Activated CD4-positive, alpha-beta T cell treated with anti-CD3 and anti-CD28 coated beads for 48 hours (primary cell): Measurements from ENCODE around the gene BNC1.

Experiments
- DNase-seq: peaks from one replicate; pipeline ENCODE4 v3.0.0-alpha.2; 2020

The BNC1 gene, protein sequence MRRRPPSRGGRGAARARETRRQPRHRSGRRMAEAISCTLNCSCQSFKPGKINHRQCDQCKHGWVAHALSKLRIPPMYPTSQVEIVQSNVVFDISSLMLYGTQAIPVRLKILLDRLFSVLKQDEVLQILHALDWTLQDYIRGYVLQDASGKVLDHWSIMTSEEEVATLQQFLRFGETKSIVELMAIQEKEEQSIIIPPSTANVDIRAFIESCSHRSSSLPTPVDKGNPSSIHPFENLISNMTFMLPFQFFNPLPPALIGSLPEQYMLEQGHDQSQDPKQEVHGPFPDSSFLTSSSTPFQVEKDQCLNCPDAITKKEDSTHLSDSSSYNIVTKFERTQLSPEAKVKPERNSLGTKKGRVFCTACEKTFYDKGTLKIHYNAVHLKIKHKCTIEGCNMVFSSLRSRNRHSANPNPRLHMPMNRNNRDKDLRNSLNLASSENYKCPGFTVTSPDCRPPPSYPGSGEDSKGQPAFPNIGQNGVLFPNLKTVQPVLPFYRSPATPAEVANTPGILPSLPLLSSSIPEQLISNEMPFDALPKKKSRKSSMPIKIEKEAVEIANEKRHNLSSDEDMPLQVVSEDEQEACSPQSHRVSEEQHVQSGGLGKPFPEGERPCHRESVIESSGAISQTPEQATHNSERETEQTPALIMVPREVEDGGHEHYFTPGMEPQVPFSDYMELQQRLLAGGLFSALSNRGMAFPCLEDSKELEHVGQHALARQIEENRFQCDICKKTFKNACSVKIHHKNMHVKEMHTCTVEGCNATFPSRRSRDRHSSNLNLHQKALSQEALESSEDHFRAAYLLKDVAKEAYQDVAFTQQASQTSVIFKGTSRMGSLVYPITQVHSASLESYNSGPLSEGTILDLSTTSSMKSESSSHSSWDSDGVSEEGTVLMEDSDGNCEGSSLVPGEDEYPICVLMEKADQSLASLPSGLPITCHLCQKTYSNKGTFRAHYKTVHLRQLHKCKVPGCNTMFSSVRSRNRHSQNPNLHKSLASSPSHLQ

GRCh38 chr15:83284559-83285283 lies at the start of gene BNC1:
TSS of gene BNC1 (minus strand) at chr15:83284664. CDS start at chr15:83284628, 36 bp downstream.
- no peak for DNase-seq

GRCh38 chr15:83327041-83327440 lies 42.6 kb upstream of the BNC1 start:
- DNase-seq, result no peak

- DNase-seq, result no peak
These were observed 40.3 kb upstream of the BNC1 start for GRCh38 chr15:83324799-83325198.

GRCh38 chr15:83323296-83323711 lies 38.8 kb upstream of the BNC1 start:
- no peak for DNase-seq

DNA sequence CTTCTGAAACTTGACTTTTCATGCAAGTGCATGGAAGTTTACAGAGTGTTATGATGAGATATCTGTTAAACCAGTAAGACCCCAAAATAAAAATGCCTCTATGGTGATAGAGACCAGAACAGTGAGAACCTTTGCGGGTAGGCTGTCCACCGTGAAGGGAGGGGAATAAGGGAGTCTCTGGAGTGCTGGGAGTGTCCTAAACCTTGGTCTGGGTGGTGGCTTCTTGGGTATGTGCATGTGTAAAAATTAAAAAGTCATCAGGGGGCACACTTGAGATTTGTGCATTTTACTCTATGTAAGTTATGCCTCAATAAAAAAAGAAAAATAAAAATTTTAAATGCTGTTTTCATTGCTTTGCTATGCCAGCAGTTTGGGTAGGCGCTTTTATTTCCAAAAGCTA lies 38.2 kb upstream of the BNC1 start:
- no peak for DNase-seq

DNA sequence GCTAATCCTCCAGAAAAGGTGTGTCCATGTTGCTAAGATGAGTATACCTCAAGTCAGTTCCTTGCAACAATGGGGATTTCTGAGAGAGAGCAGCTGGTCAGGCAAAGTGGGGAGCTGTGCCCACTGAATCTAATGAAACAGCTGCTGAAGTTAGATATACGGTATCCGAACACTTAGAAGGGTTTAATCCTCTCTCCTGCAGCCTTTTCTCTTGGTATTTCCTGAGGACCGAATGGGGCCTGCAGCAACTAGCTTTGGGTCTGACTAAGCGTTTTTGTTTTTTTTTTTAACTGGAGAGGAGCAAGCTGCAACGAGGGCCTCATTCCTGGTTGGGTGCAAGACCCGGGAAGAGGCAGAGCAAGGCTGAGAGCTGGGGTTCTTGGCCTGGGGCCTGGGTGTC lies 37.6 kb upstream of the BNC1 start:
- DNase-seq, result no peak

GRCh38 chr15:83320844-83321243 lies 36.4 kb upstream of the BNC1 start:
- DNase-seq, result no peak

- no peak for DNase-seq
These were observed 35.9 kb upstream of the BNC1 start for GRCh38 chr15:83320404-83320803.

GRCh38 chr15:83319771-83320170 lies 35.3 kb upstream of the BNC1 start:
- no peak for DNase-seq

DNA sequence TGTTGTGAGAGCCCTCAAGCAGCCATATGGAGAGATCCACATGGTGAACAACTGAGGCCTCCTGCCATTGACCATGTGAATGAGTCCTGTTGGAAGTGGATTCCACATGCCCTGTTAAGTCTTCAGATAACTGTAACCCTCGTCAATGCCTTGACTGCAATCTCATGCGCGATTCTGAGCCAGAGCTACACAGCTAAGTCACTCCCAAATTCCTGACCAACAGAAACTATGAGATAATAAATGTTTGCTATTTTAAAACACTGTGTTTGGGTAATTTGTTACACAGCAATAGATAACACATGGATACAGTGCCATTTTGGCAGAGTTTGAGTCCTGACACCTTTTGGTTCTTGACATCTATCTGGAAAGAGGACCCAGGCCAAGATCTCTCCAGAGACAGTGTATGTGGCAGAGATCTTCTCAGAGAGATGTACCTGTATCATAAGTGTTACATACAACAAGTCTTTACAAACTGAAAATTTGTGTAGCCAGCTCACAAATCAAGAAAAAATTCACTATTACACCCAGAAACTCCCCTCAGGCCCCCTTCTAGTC lies 34.5 kb upstream of the BNC1 start:
- no peak for DNase-seq

DNA sequence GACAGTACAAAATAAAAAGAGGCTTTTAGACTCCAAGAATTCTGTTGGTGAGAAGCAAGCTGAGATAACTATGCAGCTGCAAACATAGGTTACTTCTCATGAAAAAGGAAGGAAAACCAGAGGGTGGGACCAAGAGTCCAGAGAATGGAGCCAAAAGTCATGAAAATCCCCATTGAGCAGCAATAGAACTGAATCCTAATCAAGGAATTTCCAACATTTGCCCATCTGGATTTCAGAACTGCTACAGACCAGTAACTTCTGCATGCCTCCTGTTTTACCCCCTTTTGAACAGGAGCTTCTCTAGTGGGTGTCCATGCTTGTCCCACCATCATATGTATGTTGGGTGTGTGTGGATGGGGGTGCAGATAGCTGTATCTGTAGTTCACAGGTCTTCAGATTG lies 33.6 kb upstream of the BNC1 start:
- no peak for DNase-seq

DNA sequence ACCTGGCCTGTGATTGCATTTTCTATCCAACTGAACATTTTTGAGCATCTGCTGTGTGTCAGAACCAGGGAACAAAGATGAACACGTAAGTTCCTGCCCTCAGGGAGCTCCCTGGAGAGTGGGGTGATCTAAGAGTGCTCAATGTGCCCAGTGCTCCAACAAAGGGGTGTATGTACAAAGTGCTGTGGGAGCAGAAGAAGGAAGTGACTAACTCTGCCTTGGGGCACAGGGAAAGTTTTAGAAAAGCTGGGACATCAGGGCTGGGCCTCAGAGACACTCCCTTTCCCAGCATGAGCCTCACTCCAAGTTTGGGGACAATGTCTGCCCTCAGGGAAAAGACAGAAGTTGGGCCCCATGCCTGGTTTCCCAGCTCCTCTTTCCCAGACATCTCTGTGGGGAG lies 27.6 kb upstream of the BNC1 start:
- DNase-seq, result no peak

DNA sequence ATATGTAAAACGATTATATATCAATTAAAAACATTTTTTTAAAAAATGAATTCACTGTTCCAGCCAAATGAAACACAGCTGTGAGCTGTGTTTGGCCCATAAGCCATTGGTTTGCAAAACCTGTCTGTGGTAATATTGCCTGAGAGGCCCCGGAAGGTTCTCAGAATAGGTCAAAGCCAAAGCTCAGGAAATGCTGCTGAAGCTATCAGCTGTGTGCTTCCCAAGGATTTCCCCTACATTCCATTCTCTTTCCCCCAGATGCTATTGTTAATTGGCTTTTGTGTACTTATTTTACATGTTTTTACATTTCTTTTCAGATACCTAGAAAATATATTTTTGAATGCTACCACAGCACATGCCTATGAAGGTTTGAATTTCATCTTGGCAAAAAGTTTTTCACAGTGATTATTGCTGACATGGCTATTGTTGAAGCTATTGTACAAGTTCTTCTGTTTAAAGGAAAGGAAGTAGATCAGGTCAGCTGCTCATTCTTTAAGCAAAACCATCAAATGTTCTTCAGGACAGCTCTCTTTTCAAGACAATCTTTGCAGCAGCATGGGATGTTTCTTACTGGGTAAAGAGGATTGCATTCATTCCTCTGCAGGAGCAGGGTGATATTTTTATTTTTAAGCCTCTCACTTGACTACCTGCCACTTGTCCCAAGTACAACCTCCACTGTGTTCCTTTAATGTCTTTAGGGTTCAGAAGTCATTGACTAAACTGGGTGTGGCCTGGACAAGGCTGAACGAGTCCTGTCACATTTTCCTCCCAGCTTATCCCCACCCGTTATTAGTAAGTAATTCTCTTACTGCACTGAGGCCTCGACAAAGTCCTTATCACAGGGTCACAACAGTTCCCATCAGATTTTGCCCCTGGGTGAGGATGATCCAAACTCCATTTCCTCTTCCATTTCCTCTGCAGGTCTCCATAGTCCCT lies 26.3 kb upstream of the BNC1 start:
- no peak for DNase-seq

DNA sequence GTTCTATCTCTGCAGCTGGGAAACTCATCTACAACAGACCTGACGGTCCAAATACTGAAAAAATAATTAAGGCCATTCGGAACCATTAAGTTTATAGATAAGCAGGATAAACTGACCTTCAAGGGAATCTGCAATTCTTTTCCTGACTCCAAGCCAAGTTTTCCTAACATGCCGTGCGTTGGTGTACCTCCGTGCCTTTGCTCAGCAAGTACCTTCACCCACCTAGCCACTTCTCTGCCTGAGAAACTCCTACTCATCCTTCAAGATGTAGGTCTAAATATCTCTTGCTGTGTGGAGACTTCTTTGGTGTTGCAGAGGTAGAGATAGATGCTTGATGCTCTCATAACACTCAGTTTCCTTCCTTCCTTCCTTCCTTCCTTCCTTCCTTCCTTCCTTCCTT lies 24.2 kb upstream of the BNC1 start:
- DNase-seq, result no peak

DNA sequence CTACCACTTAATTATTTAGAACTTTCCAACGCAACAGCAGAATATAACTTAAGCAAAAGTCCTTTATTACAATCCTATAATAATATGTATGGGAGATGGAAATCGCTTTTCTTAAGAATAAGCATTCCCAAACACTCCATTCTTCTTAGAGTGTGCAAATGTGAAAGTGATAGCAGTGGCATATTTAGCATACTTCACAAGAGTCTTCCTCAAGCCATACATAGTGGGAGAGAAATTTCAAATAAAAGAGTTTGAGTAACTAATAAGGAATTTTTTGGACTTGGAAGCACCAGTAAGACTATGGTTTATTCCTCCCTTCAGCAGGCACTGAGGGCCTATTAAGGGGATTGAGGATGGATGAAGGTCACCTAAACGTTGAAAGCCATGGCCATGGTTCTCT lies 22.1 kb upstream of the BNC1 start:
- DNase-seq, result no peak

GRCh38 chr15:83305704-83306291 lies 21.3 kb upstream of the BNC1 start:
- DNase-seq, result no peak

- no peak for DNase-seq
These were observed 20.6 kb upstream of the BNC1 start for GRCh38 chr15:83304861-83305703.

DNA sequence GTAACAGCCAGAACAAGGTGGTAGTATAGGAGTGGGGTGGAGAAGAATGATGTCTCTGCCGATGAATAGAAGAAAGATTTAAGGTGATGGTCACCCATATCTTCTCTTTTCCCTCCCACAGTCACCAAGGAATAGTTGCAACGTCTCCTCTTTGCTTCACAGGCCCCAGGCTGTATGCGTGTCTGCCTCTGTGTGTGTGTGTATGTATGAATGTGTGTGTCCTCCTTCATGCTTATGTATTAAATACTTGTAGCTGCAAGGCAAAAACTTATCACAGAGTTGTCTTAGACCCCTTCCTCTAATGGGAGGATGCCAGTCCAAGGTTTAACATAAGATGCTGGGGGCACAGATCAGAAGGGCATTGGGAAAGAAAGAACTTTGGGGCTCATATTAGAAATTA lies 19.1 kb upstream of the BNC1 start:
- DNase-seq, result no peak

DNA sequence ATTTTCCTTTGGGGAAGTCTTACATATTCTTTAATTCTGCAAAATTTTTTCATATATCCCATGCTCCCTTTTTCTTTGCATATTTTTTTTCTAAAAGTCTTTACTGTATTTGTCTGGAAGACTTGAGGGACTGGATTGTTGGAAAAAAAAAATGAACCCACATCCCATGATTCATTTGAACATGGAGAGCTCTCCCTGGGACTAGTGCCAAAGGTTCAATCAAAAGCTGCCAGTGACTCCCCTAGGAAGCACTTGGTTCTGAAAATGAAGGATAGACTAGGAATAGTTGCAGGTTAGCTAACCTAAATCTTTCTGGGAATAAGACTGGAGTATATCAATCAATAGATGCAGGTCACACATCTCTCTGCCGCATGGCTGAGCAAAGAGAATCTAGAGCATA lies 16.4 kb upstream of the BNC1 start:
- no peak for DNase-seq

DNA sequence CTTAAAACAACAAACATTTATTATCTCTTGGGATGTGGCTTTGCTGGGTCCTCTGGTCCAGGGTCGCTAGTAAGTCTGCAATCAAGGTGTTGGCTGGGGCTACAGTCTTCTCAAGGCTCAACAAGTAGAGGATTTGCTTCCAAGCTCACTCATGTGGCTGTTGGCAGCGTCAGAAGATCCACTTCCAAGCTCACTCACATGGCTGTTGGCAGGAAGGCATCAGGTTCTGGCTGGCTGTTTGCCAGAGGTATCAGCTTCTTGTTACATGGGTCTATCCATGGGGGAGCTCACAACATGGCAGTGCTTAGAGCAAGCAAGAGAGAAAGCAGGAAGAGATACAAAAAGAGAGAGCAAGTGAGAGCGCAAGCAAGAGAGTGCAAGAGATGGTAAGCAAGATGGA lies 15.0 kb upstream of the BNC1 start:
- no peak for DNase-seq
